ENCODE results near the gene FAM107B.

The FAM107B gene

GRCh38 chr10:14585287-14586193, 189.2 kb downstream of the FAM107B start:
- no peak for ATAC-seq
- no peak for TF ChIP-seq BACH2 (CRISPR knock-in tag; IDR thresholded peaks at IDR 0.05; ENCODE audit: borderline replicate concordance)

GRCh38 chr10:14584661-14585060, 190.0 kb downstream of the FAM107B start:
- no peak for TF ChIP-seq ZFP3 (CRISPR knock-in tag; IDR thresholded peaks at IDR 0.05)
- no peak for TF ChIP-seq RARB (CRISPR knock-in tag; IDR thresholded peaks at IDR 0.05)
- no peak for TF ChIP-seq GLIS3 (CRISPR knock-in tag; IDR thresholded peaks at IDR 0.05)
- TF ChIP-seq ZNF565 (CRISPR knock-in tag; conservative IDR thresholded peaks at IDR 0.05; ENCODE audit: low read depth), result no peak
- no peak for TF ChIP-seq ESRRG (CRISPR knock-in tag; IDR thresholded peaks at IDR 0.05)
- TF ChIP-seq, protein P1, sequence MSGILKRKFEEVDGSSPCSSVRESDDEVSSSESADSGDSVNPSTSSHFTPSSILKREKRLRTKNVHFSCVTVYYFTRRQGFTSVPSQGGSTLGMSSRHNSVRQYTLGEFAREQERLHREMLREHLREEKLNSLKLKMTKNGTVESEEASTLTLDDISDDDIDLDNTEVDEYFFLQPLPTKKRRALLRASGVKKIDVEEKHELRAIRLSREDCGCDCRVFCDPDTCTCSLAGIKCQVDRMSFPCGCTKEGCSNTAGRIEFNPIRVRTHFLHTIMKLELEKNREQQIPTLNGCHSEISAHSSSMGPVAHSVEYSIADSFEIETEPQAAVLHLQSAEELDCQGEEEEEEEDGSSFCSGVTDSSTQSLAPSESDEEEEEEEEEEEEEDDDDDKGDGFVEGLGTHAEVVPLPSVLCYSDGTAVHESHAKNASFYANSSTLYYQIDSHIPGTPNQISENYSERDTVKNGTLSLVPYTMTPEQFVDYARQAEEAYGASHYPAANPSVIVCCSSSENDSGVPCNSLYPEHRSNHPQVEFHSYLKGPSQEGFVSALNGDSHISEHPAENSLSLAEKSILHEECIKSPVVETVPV (CRISPR knock-in tag; IDR thresholded peaks at IDR 0.05), result no peak
- no peak for TF ChIP-seq ZNF70 (CRISPR knock-in tag; IDR thresholded peaks at IDR 0.05)
- TF ChIP-seq ARNTL (CRISPR knock-in tag; IDR thresholded peaks at IDR 0.05; ENCODE audit: borderline replicate concordance, low read depth), result no peak
- TF ChIP-seq ZFP30 (CRISPR knock-in tag; IDR thresholded peaks at IDR 0.05), result no peak
- TF ChIP-seq BACH2 (CRISPR knock-in tag; IDR thresholded peaks at IDR 0.05; ENCODE audit: borderline replicate concordance), result no peak
- no peak for TF ChIP-seq ISL1 (CRISPR knock-in tag; IDR thresholded peaks at IDR 0.05)
- TF ChIP-seq ZNF8 (CRISPR knock-in tag; IDR thresholded peaks at IDR 0.05), result no peak
- no peak for TF ChIP-seq OSR1 (CRISPR knock-in tag; IDR thresholded peaks at IDR 0.05)
- no peak for TF ChIP-seq TOX (CRISPR knock-in tag; IDR thresholded peaks at IDR 0.05; ENCODE audit: borderline replicate concordance)
- TF ChIP-seq, protein P2, sequence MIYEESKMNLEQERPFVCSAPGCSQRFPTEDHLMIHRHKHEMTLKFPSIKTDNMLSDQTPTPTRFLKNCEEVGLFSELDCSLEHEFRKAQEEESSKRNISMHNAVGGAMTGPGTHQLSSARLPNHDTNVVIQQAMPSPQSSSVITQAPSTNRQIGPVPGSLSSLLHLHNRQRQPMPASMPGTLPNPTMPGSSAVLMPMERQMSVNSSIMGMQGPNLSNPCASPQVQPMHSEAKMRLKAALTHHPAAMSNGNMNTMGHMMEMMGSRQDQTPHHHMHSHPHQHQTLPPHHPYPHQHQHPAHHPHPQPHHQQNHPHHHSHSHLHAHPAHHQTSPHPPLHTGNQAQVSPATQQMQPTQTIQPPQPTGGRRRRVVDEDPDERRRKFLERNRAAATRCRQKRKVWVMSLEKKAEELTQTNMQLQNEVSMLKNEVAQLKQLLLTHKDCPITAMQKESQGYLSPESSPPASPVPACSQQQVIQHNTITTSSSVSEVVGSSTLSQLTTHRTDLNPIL (CRISPR knock-in tag; IDR thresholded peaks at IDR 0.05; ENCODE audit: low read depth), result no peak
- TF ChIP-seq, protein P3, sequence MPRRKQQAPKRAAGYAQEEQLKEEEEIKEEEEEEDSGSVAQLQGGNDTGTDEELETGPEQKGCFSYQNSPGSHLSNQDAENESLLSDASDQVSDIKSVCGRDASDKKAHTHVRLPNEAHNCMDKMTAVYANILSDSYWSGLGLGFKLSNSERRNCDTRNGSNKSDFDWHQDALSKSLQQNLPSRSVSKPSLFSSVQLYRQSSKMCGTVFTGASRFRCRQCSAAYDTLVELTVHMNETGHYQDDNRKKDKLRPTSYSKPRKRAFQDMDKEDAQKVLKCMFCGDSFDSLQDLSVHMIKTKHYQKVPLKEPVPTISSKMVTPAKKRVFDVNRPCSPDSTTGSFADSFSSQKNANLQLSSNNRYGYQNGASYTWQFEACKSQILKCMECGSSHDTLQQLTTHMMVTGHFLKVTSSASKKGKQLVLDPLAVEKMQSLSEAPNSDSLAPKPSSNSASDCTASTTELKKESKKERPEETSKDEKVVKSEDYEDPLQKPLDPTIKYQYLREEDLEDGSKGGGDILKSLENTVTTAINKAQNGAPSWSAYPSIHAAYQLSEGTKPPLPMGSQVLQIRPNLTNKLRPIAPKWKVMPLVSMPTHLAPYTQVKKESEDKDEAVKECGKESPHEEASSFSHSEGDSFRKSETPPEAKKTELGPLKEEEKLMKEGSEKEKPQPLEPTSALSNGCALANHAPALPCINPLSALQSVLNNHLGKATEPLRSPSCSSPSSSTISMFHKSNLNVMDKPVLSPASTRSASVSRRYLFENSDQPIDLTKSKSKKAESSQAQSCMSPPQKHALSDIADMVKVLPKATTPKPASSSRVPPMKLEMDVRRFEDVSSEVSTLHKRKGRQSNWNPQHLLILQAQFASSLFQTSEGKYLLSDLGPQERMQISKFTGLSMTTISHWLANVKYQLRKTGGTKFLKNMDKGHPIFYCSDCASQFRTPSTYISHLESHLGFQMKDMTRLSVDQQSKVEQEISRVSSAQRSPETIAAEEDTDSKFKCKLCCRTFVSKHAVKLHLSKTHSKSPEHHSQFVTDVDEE (CRISPR knock-in tag; IDR thresholded peaks at IDR 0.05), result no peak
- ATAC-seq, result no peak

DNA sequence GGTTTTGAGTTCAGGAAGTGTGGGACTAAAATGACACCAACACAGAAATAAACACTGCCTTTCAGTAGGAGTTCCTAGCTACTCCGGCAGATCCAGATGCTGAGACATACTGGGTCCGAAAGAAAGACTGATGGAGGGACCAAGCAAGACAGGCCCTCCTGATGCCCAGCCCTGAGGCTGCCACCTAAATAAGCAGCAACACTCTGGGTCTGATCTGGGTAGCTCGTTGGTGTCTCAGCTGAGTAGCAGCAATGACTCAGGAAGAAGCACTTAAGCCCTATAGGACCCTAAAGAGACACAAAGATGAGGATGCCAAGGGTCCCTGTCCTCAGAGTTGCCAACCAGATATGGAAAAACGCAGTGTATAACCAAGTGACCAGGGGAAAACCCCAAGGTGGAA, 190.7 kb downstream of the FAM107B start:
- no peak for ATAC-seq
- TF ChIP-seq GLIS3 (CRISPR knock-in tag; IDR thresholded peaks at IDR 0.05) (no peak), ZC3H10 (CRISPR knock-in tag; IDR thresholded peaks at IDR 0.05) (no peak), ZFP3 (CRISPR knock-in tag; IDR thresholded peaks at IDR 0.05) (no peak), POU6F1 (CRISPR knock-in tag; IDR thresholded peaks at IDR 0.05; ENCODE audit: borderline replicate concordance, low read depth) (no peak), BACH2 (CRISPR knock-in tag; IDR thresholded peaks at IDR 0.05; ENCODE audit: borderline replicate concordance) (no peak)
- TF ChIP-seq, protein P1 (CRISPR knock-in tag; IDR thresholded peaks at IDR 0.05), result no peak

DNA sequence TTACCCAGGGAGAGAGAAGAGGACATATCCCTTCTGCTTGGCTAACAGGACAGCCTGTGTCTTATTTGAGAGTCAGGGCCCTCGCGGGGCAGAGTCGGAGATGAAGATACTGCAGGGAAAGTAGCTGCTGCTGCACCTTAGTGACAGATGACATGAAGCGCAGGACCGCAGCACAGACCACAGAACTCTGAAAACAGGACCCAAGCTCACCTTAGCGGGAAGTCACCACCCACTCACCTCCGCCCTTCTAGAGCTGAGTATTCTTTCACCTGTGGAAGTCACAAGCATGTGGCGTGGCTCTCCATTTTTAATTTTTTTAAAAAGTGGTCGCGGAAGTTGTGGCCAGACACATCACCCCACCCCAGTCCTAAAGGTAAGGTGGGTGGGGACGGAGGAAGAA, 191.4 kb downstream of the FAM107B start:
- ATAC-seq, result no peak
- TF ChIP-seq, protein P1 (CRISPR knock-in tag; IDR thresholded peaks at IDR 0.05), result no peak
- TF ChIP-seq ZC3H10 (CRISPR knock-in tag; IDR thresholded peaks at IDR 0.05) (no peak), PPARA (CRISPR knock-in tag; IDR thresholded peaks at IDR 0.05; ENCODE audit: borderline replicate concordance) (no peak), ZFP30 (CRISPR knock-in tag; IDR thresholded peaks at IDR 0.05) (no peak), ESRRG (CRISPR knock-in tag; IDR thresholded peaks at IDR 0.05) (no peak), BACH2 (CRISPR knock-in tag; IDR thresholded peaks at IDR 0.05; ENCODE audit: borderline replicate concordance) (no peak), CSDC2 (CRISPR knock-in tag; IDR thresholded peaks at IDR 0.05) (no peak), ISL1 (CRISPR knock-in tag; IDR thresholded peaks at IDR 0.05) (no peak), GLIS3 (CRISPR knock-in tag; IDR thresholded peaks at IDR 0.05) (no peak), ARNTL (CRISPR knock-in tag; IDR thresholded peaks at IDR 0.05; ENCODE audit: borderline replicate concordance, low read depth) (no peak), POU6F1 (CRISPR knock-in tag; IDR thresholded peaks at IDR 0.05; ENCODE audit: borderline replicate concordance, low read depth) (no peak)

Measured in SK-N-SH treated with all-trans-retinoic acid at 6 μM for 48 hours (cell line).